ENCODE results near the gene WAC. TPM values are rescaled to one million over a fixed set of nuclear protein-coding genes. Genes with fewer than 3 reads are reported as not detected.
"Not testable (repeated sequence)": the region's sequence is repeated elsewhere in the genome, so short reads cannot be mapped to it uniquely, and the experiment has no call there.

WAC gene
- polyA plus RNA-seq, 3 donors: 145 to 166 (median 146) TPM

DNA sequence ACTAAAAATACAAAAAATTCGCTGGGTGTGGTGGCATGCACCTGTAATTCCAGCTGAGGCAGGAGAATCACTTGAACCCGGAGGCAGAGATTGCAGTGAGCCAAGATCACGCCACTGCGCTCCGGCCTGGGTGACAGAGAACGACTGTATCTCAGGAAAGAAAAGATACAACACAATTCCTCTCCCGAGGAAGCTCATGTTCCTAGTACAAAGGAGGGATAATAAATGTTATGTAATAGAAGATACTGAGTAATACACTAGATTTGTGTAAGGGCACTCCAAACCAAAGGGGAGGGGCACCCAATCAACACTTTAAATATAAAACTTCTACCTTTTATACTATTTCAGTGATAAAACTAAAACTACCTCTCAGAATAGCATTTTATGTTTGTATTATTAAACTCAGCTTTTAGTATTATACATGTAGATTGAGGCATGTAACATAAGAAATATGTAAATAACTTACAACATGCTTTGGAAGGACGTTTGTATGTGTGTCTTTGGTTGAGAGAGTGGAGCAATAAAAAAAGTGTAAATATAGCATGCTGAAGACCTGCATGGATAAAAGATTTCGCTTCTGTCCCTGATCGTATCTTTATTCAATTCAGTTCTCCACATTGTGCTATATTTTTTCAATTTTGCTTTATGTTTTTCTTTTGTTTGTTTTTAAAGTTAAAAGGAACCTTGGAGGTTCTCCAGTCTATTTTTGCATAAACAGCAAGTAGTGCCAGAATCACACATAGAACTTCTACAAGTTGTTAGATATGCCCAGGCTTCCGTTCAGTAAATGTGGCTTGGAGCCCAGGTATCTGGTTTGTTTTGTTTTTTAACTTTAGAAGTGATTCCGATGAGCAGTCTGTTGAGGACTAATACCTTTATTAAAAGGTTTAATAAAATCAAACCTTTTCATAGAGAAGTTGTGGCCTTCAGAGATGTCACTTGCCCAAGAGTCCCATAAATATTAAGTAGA, 71.9 kb downstream of the WAC start:
- no peak for DNase-seq

DNA sequence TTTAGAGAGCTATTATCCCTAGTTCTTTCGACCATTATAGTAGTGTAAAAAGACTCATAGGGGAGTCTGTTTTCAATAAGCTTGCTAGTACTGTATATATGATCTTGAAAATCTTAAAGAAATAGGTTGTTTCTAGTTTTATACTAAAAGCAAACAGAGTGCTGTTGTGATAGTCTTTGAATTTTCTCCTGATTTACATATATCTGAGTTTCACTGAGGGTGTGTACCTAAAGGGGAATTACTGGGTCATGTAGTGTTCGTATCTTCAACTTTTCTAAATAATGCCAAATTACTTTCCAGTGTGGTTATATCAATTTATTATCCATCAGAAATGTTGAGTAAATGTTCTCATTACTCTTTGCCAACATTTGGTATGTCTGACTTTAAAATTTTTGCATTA, 73.7 kb downstream of the WAC start:
- DNase-seq: no peak

DNA sequence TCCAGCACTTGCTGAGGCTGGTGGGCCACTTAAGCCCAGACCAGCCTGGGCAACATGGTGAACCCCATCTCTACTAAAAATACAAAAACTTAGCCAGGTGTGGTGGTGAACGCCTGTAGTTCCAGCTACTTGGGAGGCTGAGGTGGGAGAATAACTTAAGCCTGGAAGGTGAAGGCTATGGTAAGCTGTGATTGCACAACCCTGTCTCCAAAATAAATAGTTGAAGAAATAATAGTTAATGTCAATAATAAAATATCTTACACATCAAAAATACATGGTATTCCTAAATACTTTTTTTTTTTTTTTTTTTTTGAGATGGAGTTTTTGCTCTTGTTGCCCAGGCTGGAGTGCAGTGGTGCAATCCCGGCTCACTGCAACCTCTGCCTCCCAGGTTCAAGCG, 76.7 kb downstream of the WAC start:
- not testable (repeated sequence) for DNase-seq

DNA sequence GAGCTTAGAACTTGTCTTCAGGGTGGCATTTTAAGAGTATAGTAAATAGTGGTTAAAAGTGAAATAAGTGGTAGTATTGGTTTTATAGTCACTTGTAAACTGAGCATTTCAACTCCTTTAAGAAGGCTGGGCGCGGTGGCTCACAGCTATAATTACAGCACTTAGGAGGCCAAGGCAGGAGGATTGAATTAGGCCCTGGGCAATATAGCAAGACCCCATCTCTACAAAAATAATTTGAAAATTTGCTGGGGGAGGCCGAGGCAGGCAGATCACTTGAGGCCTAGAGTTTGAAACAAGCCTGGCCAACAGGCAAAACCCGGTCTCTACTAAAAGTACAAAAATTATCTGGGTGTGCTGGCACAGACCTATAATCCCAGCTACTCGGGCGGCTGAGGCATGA, 80.0 kb downstream of the WAC start:
- no peak for DNase-seq

GRCh38 chr10:28616514-28616913, 83.6 kb downstream of the WAC start:
- DNase-seq: no peak

DNA sequence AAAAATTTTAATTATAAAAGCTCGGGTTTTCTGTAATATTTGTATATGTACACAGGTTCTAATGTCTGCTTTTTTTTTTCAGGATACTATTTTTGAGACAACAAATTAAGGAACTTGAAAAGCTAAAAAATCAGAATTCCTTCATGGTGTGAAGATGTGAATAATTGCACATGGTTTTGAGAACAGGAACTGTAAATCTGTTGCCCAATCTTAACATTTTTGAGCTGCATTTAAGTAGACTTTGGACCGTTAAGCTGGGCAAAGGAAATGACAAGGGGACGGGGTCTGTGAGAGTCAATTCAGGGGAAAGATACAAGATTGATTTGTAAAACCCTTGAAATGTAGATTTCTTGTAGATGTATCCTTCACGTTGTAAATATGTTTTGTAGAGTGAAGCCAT, 86.5 kb downstream of the WAC start:
- no peak for DNase-seq

DNA sequence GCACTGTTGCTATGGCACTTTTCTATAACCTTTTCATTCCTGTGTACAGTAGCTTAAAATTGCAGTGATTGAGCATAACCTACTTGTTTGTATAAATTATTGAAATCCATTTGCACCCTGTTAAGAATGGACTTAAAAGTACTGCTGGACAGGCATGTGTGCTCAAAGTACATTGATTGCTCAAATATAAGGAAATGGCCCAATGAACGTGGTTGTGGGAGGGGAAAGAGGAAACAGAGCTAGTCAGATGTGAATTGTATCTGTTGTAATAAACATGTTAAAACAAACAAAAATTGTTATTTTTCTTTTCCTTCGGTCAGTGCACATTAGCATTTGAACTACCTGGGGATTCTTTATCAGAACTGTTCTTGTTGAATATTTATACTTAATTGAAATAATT, 87.3 kb downstream of the WAC start:
- no peak for DNase-seq

GRCh38 chr10:28623483-28623882, 90.6 kb downstream of the WAC start:
- no peak for DNase-seq

DNA sequence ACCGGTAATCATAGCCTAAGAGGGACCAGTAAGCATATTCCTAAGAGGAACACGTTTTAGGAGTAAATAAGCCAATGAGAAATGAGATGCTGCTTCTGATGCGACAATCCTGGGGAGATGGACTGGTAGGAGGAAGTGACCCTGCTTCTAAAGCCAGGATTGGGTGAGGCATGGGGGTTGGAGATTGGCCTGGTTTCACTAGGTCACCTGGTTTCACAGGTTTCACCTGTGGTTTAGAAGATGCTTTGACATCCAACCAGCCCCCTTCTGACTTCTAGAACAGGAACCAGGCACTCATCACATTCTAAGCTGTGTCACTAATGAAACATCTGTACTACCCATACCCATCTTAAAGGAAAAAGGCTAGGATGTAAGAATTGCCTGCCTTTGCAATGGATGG, 91.4 kb downstream of the WAC start:
- no peak for DNase-seq

DNA sequence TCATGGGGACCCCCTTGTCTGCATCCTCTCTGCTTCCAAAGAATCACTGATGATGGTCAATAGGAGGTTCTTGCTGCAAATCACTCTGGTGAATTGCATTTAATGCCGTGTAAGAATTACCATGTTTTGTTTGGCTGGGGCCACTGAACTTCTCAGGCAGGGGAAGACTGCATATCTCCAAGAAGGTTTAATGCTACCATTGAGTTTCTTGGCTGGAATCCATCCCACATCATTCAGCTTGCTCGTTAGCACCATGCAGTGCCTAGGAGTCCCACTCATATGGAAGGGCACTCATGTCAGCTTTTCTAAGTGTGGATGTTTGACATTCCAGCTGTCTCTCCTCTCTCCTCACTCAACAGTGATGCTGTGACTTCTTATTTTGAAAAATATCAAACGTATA, 94.2 kb downstream of the WAC start:
- DNase-seq: peak; percentile 17

DNA sequence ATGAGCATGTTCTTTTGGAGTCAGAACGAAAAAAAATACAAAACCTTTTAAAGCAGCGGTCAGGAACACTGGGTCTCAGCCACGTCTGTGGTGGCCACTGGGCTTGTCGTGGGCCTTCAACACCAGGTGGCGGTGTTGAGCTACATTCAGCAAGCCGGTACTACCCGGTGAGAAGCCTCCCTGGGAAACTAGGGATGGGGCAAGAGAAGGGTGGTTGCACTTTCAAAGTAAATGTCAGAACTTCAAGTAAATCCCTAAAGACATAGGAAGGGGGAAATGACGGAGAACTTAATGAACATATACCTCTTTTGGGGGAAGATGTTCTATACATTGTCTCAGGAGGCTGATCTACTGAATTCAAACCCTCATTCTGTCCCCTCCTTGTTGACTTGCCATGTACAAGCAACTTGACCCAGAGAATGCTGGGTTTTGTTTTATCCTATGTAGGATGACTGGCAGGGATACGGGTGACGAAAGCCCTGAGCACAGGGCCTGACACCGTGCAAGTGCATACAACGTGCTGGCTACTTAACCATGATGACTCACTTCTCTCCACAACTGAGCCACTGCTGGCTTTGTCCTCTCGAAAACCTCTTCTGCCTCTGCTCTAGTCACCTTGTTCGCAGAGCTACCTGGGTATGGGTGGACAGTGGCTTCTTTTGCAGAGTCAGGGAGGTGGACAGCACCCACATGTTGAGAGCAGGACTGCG, 95.4 kb downstream of the WAC start:
- peak; percentile 73 for DNase-seq

DNA sequence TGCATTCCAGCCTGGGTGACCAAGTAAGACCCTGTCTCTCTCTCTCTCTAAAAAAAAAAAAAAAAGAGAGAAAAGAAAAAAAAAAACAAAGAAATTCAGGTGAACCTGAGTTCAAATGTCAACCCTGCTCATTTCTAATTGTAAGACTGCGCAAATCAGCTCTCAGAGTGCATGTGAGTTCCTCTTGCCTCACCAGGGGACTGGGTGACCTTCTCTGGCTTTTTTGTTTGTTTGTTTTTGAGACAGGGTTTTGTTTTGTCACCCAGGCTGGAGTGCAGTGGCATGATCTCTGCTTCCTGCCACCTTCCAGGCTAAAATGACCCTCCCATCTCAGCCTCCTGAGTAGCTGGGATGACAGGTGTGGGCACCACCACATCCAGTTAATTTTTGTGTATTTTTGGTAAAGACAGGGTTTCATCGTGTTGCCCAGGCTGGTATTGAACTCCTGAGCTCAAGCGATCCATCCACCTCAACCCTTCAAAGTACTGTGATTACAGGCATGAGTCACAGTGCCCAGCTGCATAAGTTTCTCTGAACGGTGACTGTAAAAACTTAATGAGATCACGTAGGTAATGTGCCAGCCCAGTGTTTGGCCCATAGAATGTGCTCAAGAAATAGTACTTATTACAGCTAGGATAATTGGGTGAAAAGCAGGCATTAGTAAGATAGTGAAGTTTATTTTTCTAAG, 99.1 kb downstream of the WAC start:
- no peak for DNase-seq

- no peak for DNase-seq
Observed at GRCh38 chr10:28632584-28632945, 99.6 kb downstream of the WAC start.

DNA sequence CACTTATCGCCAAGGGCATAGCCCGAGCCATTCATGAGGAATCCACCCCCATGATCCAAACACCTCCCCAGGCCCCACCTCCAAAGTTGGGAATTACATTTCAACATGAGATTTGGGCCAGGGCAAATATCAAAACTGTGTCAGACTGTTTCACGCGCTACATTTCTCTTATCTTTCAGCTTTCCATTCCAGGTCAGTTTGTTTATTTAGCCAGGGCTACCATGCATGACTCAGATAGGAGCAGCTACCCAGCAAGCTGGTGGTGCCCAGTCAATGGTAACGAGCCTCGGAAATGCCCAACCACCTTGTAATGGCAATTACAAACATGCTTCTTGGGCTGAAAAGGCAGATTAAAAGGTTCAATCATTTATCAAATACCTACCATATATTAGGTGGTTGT, 100.8 kb downstream of the WAC start:
- DNase-seq: no peak

- no peak for DNase-seq
Observed at GRCh38 chr10:28637346-28637745, 104.4 kb downstream of the WAC start.

- DNase-seq: no peak
Observed at GRCh38 chr10:28638392-28638791, 105.5 kb downstream of the WAC start.

DNA sequence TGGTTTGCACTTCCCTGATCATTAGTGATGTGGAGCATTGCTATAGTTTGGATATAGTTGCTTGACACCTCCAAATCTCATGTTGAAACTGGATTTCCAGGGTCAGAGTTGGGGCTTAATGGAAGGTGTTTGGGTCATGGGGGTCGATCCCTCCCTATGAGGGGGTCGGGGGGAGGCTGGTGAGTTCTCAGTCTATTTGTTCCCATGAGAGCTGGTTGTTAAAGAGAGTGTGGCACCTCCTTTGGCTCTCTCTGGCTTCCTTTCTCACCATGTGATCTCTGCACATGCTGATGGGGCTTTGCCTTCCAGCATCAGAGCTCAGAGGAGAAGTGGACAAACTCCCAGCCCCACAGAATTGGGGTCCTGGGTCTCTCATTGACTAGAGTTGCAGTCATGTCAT, 107.6 kb downstream of the WAC start:
- DNase-seq: no peak

- DNase-seq: no peak
Observed at GRCh38 chr10:28644647-28645046, 111.7 kb downstream of the WAC start.

GRCh38 chr10:28652106-28652505, 119.2 kb downstream of the WAC start:
- no peak for DNase-seq

- no peak for DNase-seq
Observed at GRCh38 chr10:28652703-28653102, 119.8 kb downstream of the WAC start.

GRCh38 chr10:28658824-28659223, 125.9 kb downstream of the WAC start:
- DNase-seq: not testable (repeated sequence)

DNA sequence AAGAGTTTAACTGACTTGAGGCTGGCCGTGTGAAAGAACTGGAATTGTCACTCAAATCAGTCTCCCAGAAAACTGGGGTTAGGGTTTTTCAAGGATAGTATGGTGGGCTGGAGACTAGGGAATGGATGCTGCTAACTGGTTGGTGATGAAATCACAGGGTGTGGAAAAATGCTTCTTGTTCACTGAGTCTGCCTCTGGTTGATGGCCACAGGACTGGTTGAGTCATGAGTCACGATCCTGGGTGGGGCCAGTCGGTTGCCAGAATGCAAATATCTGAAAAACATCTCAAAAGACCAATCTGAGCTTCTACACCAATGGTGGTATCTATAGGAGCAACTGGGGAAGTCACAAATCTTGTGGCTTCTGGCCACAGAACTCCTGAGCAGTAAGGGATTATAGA, 128.1 kb downstream of the WAC start:
- DNase-seq: no peak
